Type B pancreatic cell (in vitro differentiated cells): ENCODE data around the gene MB. TPM values are rescaled to one million over a fixed set of nuclear protein-coding genes. Genes with fewer than 3 reads are reported as not detected.

ENCODE experiments used
- DNase-seq: peaks from one replicate; pipeline ENCODE4 v3.0.0; 2021; ENCODE audit warnings: mixed read lengths; ENCODE audit not compliant: unreplicated experiment; ENCODE audit errors: extremely low spot score
- H3K27ac Mint-ChIP-seq: 2 replicates; pipeline ENCODE4 v1.8.0; 2021; ENCODE audit warnings: mild to moderate bottlenecking, mixed read lengths
- H3K27me3 Mint-ChIP-seq: 2 replicates; pipeline ENCODE4 v1.8.0; 2021; ENCODE audit warnings: mixed read lengths
- H3K36me3 Mint-ChIP-seq: 2 replicates; pipeline ENCODE4 v1.8.0; 2021; ENCODE audit warnings: mixed read lengths
- H3K4me1 Mint-ChIP-seq: one replicate; pipeline ENCODE4 v1.8.0; 2021; ENCODE audit warnings: mixed read lengths; ENCODE audit not compliant: unreplicated experiment
- H3K4me3 Mint-ChIP-seq: 2 replicates; pipeline ENCODE4 v1.8.0; 2021; ENCODE audit warnings: mild to moderate bottlenecking, mixed read lengths
- H3K9me3 Mint-ChIP-seq: 2 replicates; pipeline ENCODE4 v1.8.0; 2021; ENCODE audit warnings: mixed read lengths
- CTCF ChIP-seq: fragments of 200-600 bp; sonication (generic); conservative IDR thresholded peaks from 2 replicates; pipeline ENCODE4 v1.5.0; 2021; ENCODE audit warnings: antibody characterized with exemption, mild to moderate bottlenecking
- total RNA-seq: library from RNA; stranded (reverse); gene quantifications from 2 replicates; pipeline ENCODE4 v1.2.1, GENCODE V29; 2021; ENCODE audit warnings: low replicate concordance

Gene MB
- total RNA-seq, 1 donor from 2014 or later, result 0.48 TPM

- Mint-ChIP-seq H3K36me3 (no peaks in the 10 kb centered on the region), H3K27ac (no peak overlapping the region), H3K4me1 (peaks cover 8% of the 10 kb centered on the region), H3K27me3 (peaks cover 8% of the 10 kb centered on the region), H3K9me3 (no peaks in the 10 kb centered on the region), H3K4me3 (no peak overlapping the region)
- no peak for TF ChIP-seq CTCF
- DNase-seq, result no peak
Observed at GRCh38 chr22:35587896-35588295, 29.2 kb downstream of the MB start.

DNA sequence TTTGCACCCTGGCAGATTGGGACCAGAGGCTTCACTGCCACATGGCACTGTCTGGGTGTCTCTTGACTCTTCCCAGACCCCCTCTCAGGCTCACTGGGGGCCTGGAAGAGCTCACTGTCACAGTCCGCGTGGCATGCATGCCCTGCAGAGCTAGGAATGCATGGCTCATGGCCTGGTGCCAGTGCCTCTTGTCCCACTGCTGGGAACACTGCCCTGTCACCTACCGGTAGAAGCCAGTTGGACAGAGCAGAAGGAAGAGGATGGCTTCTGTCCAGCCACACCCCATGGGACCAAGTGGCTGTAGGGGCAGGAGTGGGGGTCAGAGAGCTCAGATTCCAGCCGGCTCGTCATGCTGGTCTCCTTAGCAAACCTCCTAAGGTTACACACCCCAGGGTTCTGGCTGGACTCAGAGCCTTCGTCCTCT lies 29.7 kb downstream of the MB start:
- H3K27ac Mint-ChIP-seq, result no peak overlapping the region
- no peak for TF ChIP-seq CTCF
- no peaks in the 10 kb centered on the region for H3K36me3 Mint-ChIP-seq
- DNase-seq, result no peak
- no peaks in the 10 kb centered on the region for H3K9me3 Mint-ChIP-seq
- H3K27me3 Mint-ChIP-seq, result peaks cover 5% of the 10 kb centered on the region
- H3K4me1 Mint-ChIP-seq, result peaks cover 6% of the 10 kb centered on the region
- H3K4me3 Mint-ChIP-seq, result no peak overlapping the region

GRCh38 chr22:35586771-35587170 lies 30.4 kb downstream of the MB start:
- Mint-ChIP-seq H3K27ac (no peak overlapping the region), H3K27me3 (peaks cover 4% of the 10 kb centered on the region), H3K4me3 (no peak overlapping the region), H3K9me3 (no peaks in the 10 kb centered on the region), H3K36me3 (no peaks in the 10 kb centered on the region), H3K4me1 (peaks cover 5% of the 10 kb centered on the region)
- no peak for TF ChIP-seq CTCF
- DNase-seq, result no peak

GRCh38 chr22:35582861-35583670 lies 34.1 kb downstream of the MB start:
- Mint-ChIP-seq H3K27ac (no peak overlapping the region), H3K4me1 (peaks cover 5% of the 10 kb centered on the region), H3K27me3 (peaks cover 4% of the 10 kb centered on the region), H3K4me3 (no peak overlapping the region), H3K36me3 (no peaks in the 10 kb centered on the region), H3K9me3 (no peaks in the 10 kb centered on the region)
- DNase-seq, result no peak
- TF ChIP-seq CTCF, result peak; percentile 95

DNA sequence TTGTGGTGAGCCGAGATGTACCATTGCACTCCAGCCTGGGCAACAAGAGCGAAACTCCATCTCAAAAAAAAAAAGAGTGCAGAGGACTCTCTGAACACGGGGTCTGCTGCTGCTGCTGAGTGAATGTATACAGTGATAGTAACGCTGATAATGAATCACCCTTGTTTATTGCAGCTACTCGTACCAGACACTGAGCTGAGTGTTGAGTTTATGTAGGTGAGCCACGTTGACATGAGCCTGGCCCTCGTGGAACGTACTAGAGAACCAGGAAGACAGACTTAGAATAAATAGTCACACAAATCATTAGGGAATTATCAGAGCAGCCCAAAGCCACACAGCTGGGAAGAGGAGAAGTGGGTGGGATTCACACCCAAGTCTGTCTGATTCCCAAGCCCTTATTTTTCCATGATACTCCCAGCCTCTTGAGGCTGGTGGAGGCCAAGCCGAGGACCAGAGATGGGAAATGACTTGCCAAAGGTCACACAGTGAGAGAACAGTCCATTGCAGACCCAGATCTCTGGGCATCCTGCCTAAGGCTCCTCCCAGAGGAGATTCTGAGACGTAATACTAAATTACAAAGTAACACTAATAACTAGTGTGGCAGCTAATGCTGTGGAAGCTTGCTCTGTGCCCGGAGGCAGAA lies 34.8 kb downstream of the MB start:
- Mint-ChIP-seq H3K36me3 (no peaks in the 10 kb centered on the region), H3K27ac (no peak overlapping the region), H3K9me3 (no peaks in the 10 kb centered on the region), H3K4me1 (peaks cover 5% of the 10 kb centered on the region), H3K27me3 (peaks cover 7% of the 10 kb centered on the region), H3K4me3 (no peak overlapping the region)
- DNase-seq, result no peak
- no peak for TF ChIP-seq CTCF
